ENCODE measurements around the gene PSENEN.

Gene PSENEN

GRCh38 chr19:35744430-35745327 lies 772 bp upstream of the PSENEN start (continued):
- no peak for TF ChIP-seq ZNF266 (tag by site-specific recombination; IDR thresholded peaks at IDR 0.05; ENCODE audit: low read depth)
- TF ChIP-seq ZNF16 (tag by site-specific recombination; IDR thresholded peaks at IDR 0.05; ENCODE audit: low read depth) = no peak
- no peak for TF ChIP-seq EGR2 (tag by site-specific recombination; IDR thresholded peaks at IDR 0.05; ENCODE audit: low read depth)
- no peak for TF ChIP-seq ZNF274 (IDR thresholded peaks at IDR 0.05; ENCODE audit: low read length)
- no peak for TF ChIP-seq ZNF274 (tag by site-specific recombination; IDR thresholded peaks at IDR 0.05; ENCODE audit: borderline replicate concordance)
- no peak for TF ChIP-seq ZNF664 (tag by site-specific recombination; IDR thresholded peaks at IDR 0.05)
- TF ChIP-seq SP7 (tag by site-specific recombination; IDR thresholded peaks at IDR 0.05) = peak; percentile 73
- TF ChIP-seq, protein P1, sequence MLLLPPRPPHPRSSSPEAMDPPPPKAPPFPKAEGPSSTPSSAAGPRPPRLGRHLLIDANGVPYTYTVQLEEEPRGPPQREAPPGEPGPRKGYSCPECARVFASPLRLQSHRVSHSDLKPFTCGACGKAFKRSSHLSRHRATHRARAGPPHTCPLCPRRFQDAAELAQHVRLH (tag by site-specific recombination; IDR thresholded peaks at IDR 0.05) = peak; percentile 52; the same call in 1 of the 2 replicates
- peak; percentile 86; the same call in 1 of the 2 replicates for TF ChIP-seq ZNF2 (tag by site-specific recombination; IDR thresholded peaks at IDR 0.05)
- TF ChIP-seq ZNF341 (tag by site-specific recombination; IDR thresholded peaks at IDR 0.05; ENCODE audit: low read depth) = peak; percentile 99
- no peak for TF ChIP-seq ZNF292 (tag by site-specific recombination; IDR thresholded peaks at IDR 0.05; ENCODE audit: borderline replicate concordance, low read depth)
- TF ChIP-seq ZEB2 (tag by site-specific recombination; IDR thresholded peaks at IDR 0.05) = peak; percentile 97
- TF ChIP-seq ZNF48 (tag by site-specific recombination; IDR thresholded peaks at IDR 0.05) = no peak
- TF ChIP-seq INSM2 (tag by site-specific recombination; IDR thresholded peaks at IDR 0.05) = 0 out of 2 replicates have a peak, but pooled peaks have one; percentile 65
- TF ChIP-seq, protein P2, sequence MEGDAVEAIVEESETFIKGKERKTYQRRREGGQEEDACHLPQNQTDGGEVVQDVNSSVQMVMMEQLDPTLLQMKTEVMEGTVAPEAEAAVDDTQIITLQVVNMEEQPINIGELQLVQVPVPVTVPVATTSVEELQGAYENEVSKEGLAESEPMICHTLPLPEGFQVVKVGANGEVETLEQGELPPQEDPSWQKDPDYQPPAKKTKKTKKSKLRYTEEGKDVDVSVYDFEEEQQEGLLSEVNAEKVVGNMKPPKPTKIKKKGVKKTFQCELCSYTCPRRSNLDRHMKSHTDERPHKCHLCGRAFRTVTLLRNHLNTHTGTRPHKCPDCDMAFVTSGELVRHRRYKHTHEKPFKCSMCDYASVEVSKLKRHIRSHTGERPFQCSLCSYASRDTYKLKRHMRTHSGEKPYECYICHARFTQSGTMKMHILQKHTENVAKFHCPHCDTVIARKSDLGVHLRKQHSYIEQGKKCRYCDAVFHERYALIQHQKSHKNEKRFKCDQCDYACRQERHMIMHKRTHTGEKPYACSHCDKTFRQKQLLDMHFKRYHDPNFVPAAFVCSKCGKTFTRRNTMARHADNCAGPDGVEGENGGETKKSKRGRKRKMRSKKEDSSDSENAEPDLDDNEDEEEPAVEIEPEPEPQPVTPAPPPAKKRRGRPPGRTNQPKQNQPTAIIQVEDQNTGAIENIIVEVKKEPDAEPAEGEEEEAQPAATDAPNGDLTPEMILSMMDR (tag by site-specific recombination; IDR thresholded peaks at IDR 0.05) = peak; percentile 94
- peak; percentile 70 for TF ChIP-seq ZNF366 (tag by site-specific recombination; conservative IDR thresholded peaks at IDR 0.05)
- TF ChIP-seq ZNF514 (tag by site-specific recombination; IDR thresholded peaks at IDR 0.05) = no peak
- TF ChIP-seq ZNF654 (tag by site-specific recombination; IDR thresholded peaks at IDR 0.05; ENCODE audit: low read depth) = no peak
- no peak for TF ChIP-seq ZNF701 (tag by site-specific recombination; IDR thresholded peaks at IDR 0.05)
- no peak for TF ChIP-seq ZNF10 (tag by site-specific recombination; IDR thresholded peaks at IDR 0.05)
- TF ChIP-seq ZNF501 (tag by site-specific recombination; IDR thresholded peaks at IDR 0.05) = peak; percentile 47; the same call in 1 of the 2 replicates
- no peak for TF ChIP-seq TRIM28 (IDR thresholded peaks at IDR 0.05; ENCODE audit: borderline replicate concordance, low read length)
- no peak for TF ChIP-seq ZNF423 (tag by site-specific recombination; IDR thresholded peaks at IDR 0.05)
- TF ChIP-seq TSHZ1 (tag by site-specific recombination; IDR thresholded peaks at IDR 0.05; ENCODE audit: borderline replicate concordance) = no peak
- TF ChIP-seq, protein P3, sequence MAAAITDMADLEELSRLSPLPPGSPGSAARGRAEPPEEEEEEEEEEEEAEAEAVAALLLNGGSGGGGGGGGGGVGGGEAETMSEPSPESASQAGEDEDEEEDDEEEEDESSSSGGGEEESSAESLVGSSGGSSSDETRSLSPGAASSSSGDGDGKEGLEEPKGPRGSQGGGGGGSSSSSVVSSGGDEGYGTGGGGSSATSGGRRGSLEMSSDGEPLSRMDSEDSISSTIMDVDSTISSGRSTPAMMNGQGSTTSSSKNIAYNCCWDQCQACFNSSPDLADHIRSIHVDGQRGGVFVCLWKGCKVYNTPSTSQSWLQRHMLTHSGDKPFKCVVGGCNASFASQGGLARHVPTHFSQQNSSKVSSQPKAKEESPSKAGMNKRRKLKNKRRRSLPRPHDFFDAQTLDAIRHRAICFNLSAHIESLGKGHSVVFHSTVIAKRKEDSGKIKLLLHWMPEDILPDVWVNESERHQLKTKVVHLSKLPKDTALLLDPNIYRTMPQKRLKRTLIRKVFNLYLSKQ (tag by site-specific recombination; IDR thresholded peaks at IDR 0.05; ENCODE audit: borderline replicate concordance) = no peak
- no peak for TF ChIP-seq ZNF544 (tag by site-specific recombination; IDR thresholded peaks at IDR 0.05)
